K562 (cell line): ENCODE measurements around the gene ADCY4. TPM values are rescaled to one million over a fixed set of nuclear protein-coding genes. Genes with fewer than 3 reads are reported as not detected.
A peak's percentile ranks its signal among the peaks of the same experiment; 100 is the strongest.

Source experiments
- ATAC-seq: fragments of 200-7000 bp; cut with Tn5 transposase; 3 replicates; pipeline ENCODE4 v1.9.1; 2020; ENCODE audit warnings: moderate library complexity
- BruUV-seq: library from RNA; stranded (reverse); fragments of 400-500 nt; replicated peaks from 2 replicates; lab custom pipeline; 2021; lab: Mats Ljungman, UMichigan
- CTCF ChIA-PET: fragments of 300-600 bp; formaldehyde crosslinking; extraction: SDS; loops from one replicate; lab custom pipeline; 2021; ENCODE audit warnings: low intra/inter-chr PET ratio; lab: Yijun Ruan, JAX
- POLR2A ChIA-PET: fragments of 300-600, 350-650 bp; sonication (Branson Sonifier 250); formaldehyde crosslinking; extraction: SDS; loops from one replicate; lab custom pipeline; 2021; ENCODE audit warnings: antibody characterized with exemption, inconsistent platforms; lab: Yijun Ruan, JAX
- DNase-seq, 4 experiments: peaks; one replicate each; pipeline versions ENCODE4 v3.0.0 to v3.0.0-alpha.2; 2011 to 2018; ENCODE audit warnings: low spot score in 3 of 4, mixed read lengths in 3 of 4; ENCODE audit errors: extremely low read depth in 1 of 4
- FAIRE-seq: peaks from 2 replicates; lab custom pipeline; 2011; peaks lifted over from hg19 to GRCh38; lab: Jason Lieb, UNC
- H2AFZ ChIP-seq: 2 replicates; pipeline ENCODE4 v1.6.0; 2011; ENCODE audit warnings: low read depth, low read length, control low read depth, inconsistent platforms
- H3K27ac ChIP-seq: fragments of 200-600 bp; 3 replicates; pipeline ENCODE4 v1.8.0; 2011; ENCODE audit warnings: low read depth, mild to moderate bottlenecking, control low read depth, inconsistent platforms, low read length, moderate library complexity, mixed read lengths; ENCODE audit errors: extremely low read depth
- H3K27me3 ChIP-seq, 2 experiments: fragments of 300-600 bp in 1 of 2; 2 replicates in 1 of 2; 3 replicates in 1 of 2; pipeline versions ENCODE4 v1.6.0 to v1.8.0; 2011; ENCODE audit warnings: inconsistent platforms in 2 of 2, low read length in 2 of 2, mild to moderate bottlenecking in 1 of 2, mixed read lengths in 1 of 2, moderate library complexity in 1 of 2; ENCODE audit not compliant: control insufficient read depth in 2 of 2, insufficient read depth in 2 of 2
- H3K36me3 ChIP-seq: fragments of 300-600 bp; 3 replicates; pipeline ENCODE4 v1.8.0; 2011; ENCODE audit warnings: mild to moderate bottlenecking, low read length, inconsistent platforms; ENCODE audit not compliant: control insufficient read depth, insufficient read depth
- H3K4me1 ChIP-seq, 2 experiments: fragments of 200-600 bp in 1 of 2; replicated peaks in 1 of 2; 2 replicates in 1 of 2; 3 replicates in 1 of 2; pipeline versions ENCODE4 v1.5.1 to v1.8.0; 2011; ENCODE audit warnings: inconsistent platforms in 2 of 2, low read length in 2 of 2, mild to moderate bottlenecking in 1 of 2, mixed read lengths in 1 of 2, moderate library complexity in 1 of 2; ENCODE audit not compliant: control insufficient read depth in 2 of 2, insufficient read depth in 2 of 2
- H3K4me2 ChIP-seq: 2 replicates; pipeline ENCODE4 v1.6.1; 2011; ENCODE audit warnings: low read length, control low read depth, inconsistent platforms, mixed read lengths; ENCODE audit not compliant: insufficient read depth
- H3K4me3 ChIP-seq: fragments of 200-600 bp; sonication (generic), shearing (Covaris generic); 2 replicates; pipeline ENCODE4 v1.5.1; 2016; ENCODE audit warnings: control low read depth, inconsistent platforms
- H3K79me2 ChIP-seq: fragments of 200-600 bp; 3 replicates; pipeline ENCODE4 v1.8.0; 2011; ENCODE audit warnings: low read length, inconsistent platforms; ENCODE audit not compliant: control insufficient read depth, insufficient read depth
- H3K9ac ChIP-seq, 2 experiments: 2 replicates each; pipeline versions ENCODE4 v1.6.0 to v1.6.1; 2011; ENCODE audit warnings: low read depth in 2 of 2, low read length in 2 of 2, control low read depth in 1 of 2, inconsistent platforms in 1 of 2, mild to moderate bottlenecking in 1 of 2, mixed read lengths in 1 of 2; ENCODE audit not compliant: insufficient read depth in 1 of 2
- H3K9me1 ChIP-seq: one replicate; pipeline ENCODE4 v1.6.0; 2011; ENCODE audit warnings: inconsistent platforms, mild to moderate bottlenecking, low read length, moderate library complexity; ENCODE audit not compliant: control insufficient read depth, insufficient read depth
- H3K9me3 ChIP-seq: replicated peaks from 2 replicates; pipeline ENCODE4 v1.5.1; 2011; ENCODE audit warnings: low read depth, low read length, inconsistent platforms; ENCODE audit not compliant: control insufficient read depth, insufficient read depth
- H4K20me1 ChIP-seq: replicated peaks from 2 replicates; pipeline ENCODE4 v1.6.1; 2011; ENCODE audit warnings: low read length, inconsistent platforms, mixed read lengths; ENCODE audit not compliant: control insufficient read depth, insufficient read depth
- ARID1B ChIP-seq: fragments of 450-650 bp; IDR thresholded peaks from 2 replicates; pipeline ENCODE4 v1.6.1; 2016; ENCODE audit warnings: antibody characterized with exemption, mild to moderate bottlenecking, inconsistent platforms
- ATF7 ChIP-seq: fragments of 450-650 bp; IDR thresholded peaks from 2 replicates; pipeline ENCODE4 v1.7.1; 2014; ENCODE audit warnings: mild to moderate bottlenecking, moderate library complexity
- FOXK2 ChIP-seq, 2 experiments: fragments of 450-650 bp; IDR thresholded peaks in 1 of 2; conservative IDR thresholded peaks in 1 of 2; 2 replicates each; pipeline ENCODE4 v1.6.1; 2016; ENCODE audit warnings: low read depth in 2 of 2, mild to moderate bottlenecking in 1 of 2
- HMGXB4 ChIP-seq: sonication (generic); formaldehyde crosslinking; IDR thresholded peaks from 2 replicates; pipeline ENCODE4 v1.8.1; 2023; ENCODE audit warnings: mild to moderate bottlenecking, missing genetic modification reagents
- IRF1 ChIP-seq: sonication (generic); formaldehyde crosslinking; IDR thresholded peaks from 2 replicates; pipeline ENCODE4 v1.8.0; 2022; ENCODE audit warnings: missing genetic modification reagents, mild to moderate bottlenecking, borderline replicate concordance
- KDM1A ChIP-seq, 2 experiments: fragments of 450-650 bp; IDR thresholded peaks; 2 replicates each; pipeline ENCODE4 v1.6.1; 2016; ENCODE audit warnings: mild to moderate bottlenecking in 2 of 2
- MAFK ChIP-seq: IDR thresholded peaks from 2 replicates; pipeline ENCODE4 v1.6.1; 2011; ENCODE audit warnings: low read length, improper control_type of control experiment
- PHF8 ChIP-seq: fragments of 200-600 bp; sonication (generic); IDR thresholded peaks from 2 replicates; pipeline ENCODE4 v1.6.1; 2012; ENCODE audit warnings: mixed run types, mild to moderate bottlenecking, inconsistent platforms, low read length, moderate library complexity, borderline replicate concordance
- RBM22 ChIP-seq: fragments of 200-400 bp; formaldehyde crosslinking; IDR thresholded peaks from 2 replicates; pipeline ENCODE4 v1.6.1; 2018; ENCODE audit warnings: low read length, low read depth; ENCODE audit not compliant: poor library complexity, severe bottlenecking
- SNIP1 ChIP-seq: fragments of 450-650 bp; IDR thresholded peaks from 2 replicates; pipeline ENCODE4 v1.7.1; 2017; ENCODE audit warnings: low read depth, mild to moderate bottlenecking
- TCF7 ChIP-seq: sonication (generic); IDR thresholded peaks from 2 replicates; pipeline ENCODE4 v1.6.1; 2016; ENCODE audit warnings: antibody characterized with exemption, borderline replicate concordance
- ZNF133 ChIP-seq: fragments of 250-450 bp; sonication (Bioruptor Pico); IDR thresholded peaks from 2 replicates; pipeline ENCODE4 v1.4.0; 2020; ENCODE audit warnings: mild to moderate bottlenecking
- ZNF184 ChIP-seq: sonication (generic); formaldehyde crosslinking; IDR thresholded peaks from 2 replicates; pipeline ENCODE4 v1.5.0; 2020; ENCODE audit warnings: missing genetic modification reagents
- ZNF212 ChIP-seq: fragments of 450-650 bp; formaldehyde crosslinking; IDR thresholded peaks from 2 replicates; pipeline ENCODE4 v1.4.0; 2020; ENCODE audit warnings: mild to moderate bottlenecking
- ZNF324 ChIP-seq: fragments of 250-450 bp; sonication (Bioruptor Pico); IDR thresholded peaks from 2 replicates; pipeline ENCODE4 v1.4.0; 2020; ENCODE audit warnings: mild to moderate bottlenecking
- ZNF717 ChIP-seq: fragments of 250-450 bp; sonication (Bioruptor Pico); IDR thresholded peaks from 2 replicates; pipeline ENCODE4 v1.5.0; 2021
- ZNF79 ChIP-seq: fragments of 250-450 bp; sonication (Bioruptor Pico); IDR thresholded peaks from 2 replicates; pipeline ENCODE4 v1.4.0; 2020; ENCODE audit warnings: low read depth, mild to moderate bottlenecking, moderate library complexity
- WGBS: fragments of 100-300 bp; shearing (Covaris generic); methylation state at CpG from one replicate; pipeline ENCODE4 v1.1.6; 2016; ENCODE audit warnings: low coverage, mixed read lengths; ENCODE audit not compliant: insufficient coverage; ENCODE audit errors: missing lambda C conversion rate; 5-methylcytosine and 5-hydroxymethylcytosine counted together
- in situ Hi-C: fragments of 300-500 bp; cut with MboI; formaldehyde crosslinking; loops from 4 replicates; pipeline ENCODE4 v1.15.0; 2018; ENCODE audit warnings: inconsistent platforms, mixed read lengths
- intact Hi-C: fragments of 100-400 bp; cut with micrococcal nuclease; formaldehyde crosslinking; loops from 2 replicates; pipeline ENCODE4 v1.14.2; 2022
- polyA plus RNA-seq, 8 experiments: library from polyadenylated mRNA; depleted of rRNA in 4 of 8; stranded (reverse) in 5 of 8; unstranded in 3 of 8; fragments of >200 nt; fragmentation: Nextera tagmentation in 2 of 8; fragmentation: Illumina TruSeq in 1 of 8; extraction: Ambion mirVana in 2 of 8; extraction: Trizol in 1 of 8; gene quantifications; 2 replicates each; pipeline versions ENCODE4 v1.2.1 to v1.2.3, GENCODE V29; 2011 to 2014; ENCODE audit warnings: inconsistent platforms in 1 of 8, missing spikeins in 1 of 8
- total RNA-seq, 7 experiments: library from RNA; depleted of rRNA in 6 of 7; stranded (reverse); fragments of >200 nt in 6 of 7; fragmentation: Illumina TruSeq in 2 of 7; extraction: Trizol in 2 of 7; gene quantifications; 2 replicates each; pipeline versions ENCODE4 v1.2.1 to v1.2.3, GENCODE V29; 2011 to 2021; ENCODE audit warnings: low replicate concordance in 1 of 7

Gene ADCY4
- total and polyA plus RNA-seq, 9 of the 15 experiments (the other 6 are each of a cell fraction or from before 2014, with no cell fraction given), result 0.04 to 0.31 (median 0.15) TPM; not detected in 2

- TF ChIP-seq FOXK2 (conservative IDR thresholded peaks at IDR 0.05 in 1 of 2, IDR thresholded peaks at IDR 0.05 in 1 of 2; ENCODE audit: low read depth in 2 of 2) (0 out of 4 replicates have a peak, but pooled peaks of 1 of the 2 experiments have one; percentile 47), ZNF133 (CRISPR knock-in tag) (no peak), ZNF212 (CRISPR knock-in tag) (no peak), RBM22 (no peak), KDM1A (IDR thresholded peaks at IDR 0.05) (no peak)
Observed at GRCh38 chr14:24271834-24272263, 63.0 kb downstream of the ADCY4 start (continued).

GRCh38 chr14:24271134-24271833 is 63.6 kb downstream of the ADCY4 start, which contains the start of gene RABGGTA:
Gene RABGGTA, minus strand, starts transcription at chr14:24271597. Its CDS starts 482 bp downstream, at chr14:24271115.
- H3K36me3 ChIP-seq, result no peaks in the 10 kb centered on the region; the same call in 2 of the 3 replicates
- intact Hi-C loops (loop anchor here (2.0 kb wide), 1 partner anchor 28 kb away; the partner anchor contains the start of gene TINF2), in situ Hi-C loops (no loop called here)
- peak within 1 kb of the TSS; percentile 94 for H3K4me3 ChIP-seq
- CTCF ChIA-PET, result interaction anchor here (0.6 to 1.0 kb wide), 2 partner anchors 26 to 29 kb away, joined by 3 to 6 read pairs; partner anchors contain the start of gene TINF2
- FAIRE-seq, result peak; percentile 40
- H2AFZ ChIP-seq, result peak within 1 kb of the TSS; percentile 95
- H3K27ac ChIP-seq, result peak within 1 kb of the TSS; percentile 99
- WGBS, result under 1% methylated on average over 35 of the region's 61 CpGs
- peak within 1 kb of the TSS; percentile 95 to 99 for H3K9ac ChIP-seq
- no TSS peak for BruUV-seq
- peak; percentile 90 to 93 (median 92) for DNase-seq
- ATAC-seq, result peak; percentile 95
- peaks cover 9% of the 10 kb centered on the region; the same call in 1 of the 3 replicates for H3K79me2 ChIP-seq
- H3K9me1 ChIP-seq, result peaks cover 2% of the 10 kb centered on the region
- no peaks in the 10 kb centered on the region for H3K27me3 ChIP-seq
- peaks cover 26 to 27% of the 10 kb centered on the region in 2 experiments; a peak in 4 of 5 replicates for H3K4me1 ChIP-seq
- H3K4me2 ChIP-seq, result peak within 1 kb of the TSS; percentile 92
- no peaks in the 10 kb centered on the region for H3K9me3 ChIP-seq
- POLR2A ChIA-PET, result interaction anchor here (0.6 to 2.1 kb wide), 9 partner anchors 9 to 191 kb away, joined by 3 to 11 read pairs (median 4); partner anchors contain the start of genes CIDEB and TINF2
- no peaks in the 10 kb centered on the region; the same call in 1 of the 2 replicates for H4K20me1 ChIP-seq
- TF ChIP-seq TCF7 (no peak), ARID1B (no peak; the same call in 1 of the 2 replicates), HMGXB4 (CRISPR knock-in tag) (peak; percentile 89), SNIP1 (peak; percentile 74; the same call in 1 of the 2 replicates), ZNF79 (CRISPR knock-in tag) (no peak), ZNF324 (CRISPR knock-in tag) (no peak), MAFK (no peak), IRF1 (CRISPR knock-in tag) (no peak), ZNF717 (CRISPR knock-in tag) (no peak), PHF8 (peak; percentile 86; the same call in 1 of the 2 replicates), ZNF184 (no peak), ATF7 (peak; percentile 77)
